Stimulated activated CD4-positive, alpha-beta T cell treated with anti-CD3 and anti-CD28 coated beads, Interleukin-1b, Interleukin-23, amount 100 ng/mL, for 4 hours (primary cell): ENCODE measurements around the gene TTC32.

Experiments
- DNase-seq, 2 donors: peaks; one replicate each; pipeline ENCODE4 v3.0.0-alpha.2; 2020; ENCODE audit warnings: low read depth in 2 of 2

TTC32 gene

GRCh38 chr2:19878268-19879046 is 23.3 kb downstream of the TTC32 start:
- DNase-seq = no peak

- DNase-seq = no peak
These were observed 25.0 kb downstream of the TTC32 start for GRCh38 chr2:19876751-19877150.

- no peak for DNase-seq
These were observed 26.5 kb downstream of the TTC32 start for GRCh38 chr2:19875280-19875679.

GRCh38 chr2:19874726-19875125 is 27.1 kb downstream of the TTC32 start:
- no peak for DNase-seq

GRCh38 chr2:19873014-19873413 is 28.8 kb downstream of the TTC32 start:
- no peak for DNase-seq

GRCh38 chr2:19872302-19872701 is 29.5 kb downstream of the TTC32 start:
- no peak for DNase-seq

GRCh38 chr2:19871836-19872235 is 29.9 kb downstream of the TTC32 start:
- no peak for DNase-seq

- no peak for DNase-seq
These were observed 31.0 kb downstream of the TTC32 start for GRCh38 chr2:19870792-19871191.

- peak; percentile 43 to 56 for DNase-seq
These were observed 32.8 kb downstream of the TTC32 start for GRCh38 chr2:19868701-19869580.

- no peak for DNase-seq
These were observed 33.6 kb downstream of the TTC32 start for GRCh38 chr2:19868224-19868623.

- DNase-seq = no peak
These were observed 35.0 kb downstream of the TTC32 start for GRCh38 chr2:19866771-19867170.

GRCh38 chr2:19865151-19865550 is 36.6 kb downstream of the TTC32 start:
- DNase-seq = no peak

- no peak for DNase-seq
These were observed 37.4 kb downstream of the TTC32 start for GRCh38 chr2:19864381-19864780.

GRCh38 chr2:19863303-19864041 is 38.3 kb downstream of the TTC32 start:
- peak; percentile 58 to 59 for DNase-seq

- DNase-seq = no peak
These were observed 40.0 kb downstream of the TTC32 start for GRCh38 chr2:19861813-19862212.

- no peak for DNase-seq
These were observed 41.8 kb downstream of the TTC32 start for GRCh38 chr2:19860022-19860421.

- no peak for DNase-seq
These were observed 42.2 kb downstream of the TTC32 start for GRCh38 chr2:19859565-19859964.

GRCh38 chr2:19857806-19858205 is 44.0 kb downstream of the TTC32 start:
- no peak for DNase-seq

- no peak for DNase-seq
These were observed 44.7 kb downstream of the TTC32 start for GRCh38 chr2:19857100-19857499.

- no peak for DNase-seq
These were observed 46.0 kb downstream of the TTC32 start for GRCh38 chr2:19855542-19856431.
